Fibroblast of lung (primary cell): ENCODE measurements around the gene NLRC5.

ENCODE experiments used
- EZH2 ChIP-seq: IDR thresholded peaks from 2 replicates; pipeline ENCODE4 v1.5.1; 2012; ENCODE audit warnings: low read length, control low read depth, mild to moderate bottlenecking; ENCODE audit errors: missing control alignments
- TF ChIP-seq, protein P1 (sequence below), 2 donors: IDR thresholded peaks in 1 of 2; conservative IDR thresholded peaks in 1 of 2; 1 replicate in 1 of 2; 2 replicates in 1 of 2; pipeline ENCODE4 v1.5.1; 2011 to 2012; ENCODE audit warnings: low read length in 2 of 2, control low read depth in 1 of 2, inconsistent platforms in 1 of 2, low read depth in 1 of 2, mild to moderate bottlenecking in 1 of 2

GRCh38 chr16:56971768-56972043, 17.7 kb upstream of the NLRC5 start:
- TF ChIP-seq, protein P1, sequence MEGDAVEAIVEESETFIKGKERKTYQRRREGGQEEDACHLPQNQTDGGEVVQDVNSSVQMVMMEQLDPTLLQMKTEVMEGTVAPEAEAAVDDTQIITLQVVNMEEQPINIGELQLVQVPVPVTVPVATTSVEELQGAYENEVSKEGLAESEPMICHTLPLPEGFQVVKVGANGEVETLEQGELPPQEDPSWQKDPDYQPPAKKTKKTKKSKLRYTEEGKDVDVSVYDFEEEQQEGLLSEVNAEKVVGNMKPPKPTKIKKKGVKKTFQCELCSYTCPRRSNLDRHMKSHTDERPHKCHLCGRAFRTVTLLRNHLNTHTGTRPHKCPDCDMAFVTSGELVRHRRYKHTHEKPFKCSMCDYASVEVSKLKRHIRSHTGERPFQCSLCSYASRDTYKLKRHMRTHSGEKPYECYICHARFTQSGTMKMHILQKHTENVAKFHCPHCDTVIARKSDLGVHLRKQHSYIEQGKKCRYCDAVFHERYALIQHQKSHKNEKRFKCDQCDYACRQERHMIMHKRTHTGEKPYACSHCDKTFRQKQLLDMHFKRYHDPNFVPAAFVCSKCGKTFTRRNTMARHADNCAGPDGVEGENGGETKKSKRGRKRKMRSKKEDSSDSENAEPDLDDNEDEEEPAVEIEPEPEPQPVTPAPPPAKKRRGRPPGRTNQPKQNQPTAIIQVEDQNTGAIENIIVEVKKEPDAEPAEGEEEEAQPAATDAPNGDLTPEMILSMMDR (conservative IDR thresholded peaks at IDR 0.05 in 1 of 2, IDR thresholded peaks at IDR 0.05 in 1 of 2; ENCODE audit: low read depth in 1 of 2, low read length in 2 of 2), result no peak
- TF ChIP-seq EZH2, result no peak
